ENCODE measurements around the gene RFXANK.

- TF ChIP-seq POLR2A (IDR thresholded peaks at IDR 0.05; ENCODE audit: low read length) (no peak), GATA1 (IDR thresholded peaks at IDR 0.05; ENCODE audit: low read depth, low read length) (no peak)
These were observed 31.6 kb downstream of the RFXANK start for GRCh38 chr19:19223636-19224035.
